SH-SY5Y (cell line): ENCODE measurements around the gene SPP2.

Experiments
- GATA2 ChIP-seq: IDR thresholded peaks from 2 replicates; pipeline ENCODE4 v1.6.1; 2011; ENCODE audit warnings: mild to moderate bottlenecking, low read depth, low read length
- GATA3 ChIP-seq: IDR thresholded peaks from 2 replicates; pipeline ENCODE4 v1.6.1; 2011; ENCODE audit warnings: low read depth, mild to moderate bottlenecking, low read length, moderate library complexity

- TF ChIP-seq GATA3 = no peak
- no peak for TF ChIP-seq GATA2
Observed at GRCh38 chr2:234099266-234099665, 48.8 kb downstream of the SPP2 start.
